ENCODE results near the gene PSAPL1. TPM values are rescaled to one million over a fixed set of nuclear protein-coding genes. Genes with fewer than 3 reads are reported as not detected.

Gene PSAPL1
- total RNA-seq, 1 experiment from 2014 or later: 14.3 TPM

DNA sequence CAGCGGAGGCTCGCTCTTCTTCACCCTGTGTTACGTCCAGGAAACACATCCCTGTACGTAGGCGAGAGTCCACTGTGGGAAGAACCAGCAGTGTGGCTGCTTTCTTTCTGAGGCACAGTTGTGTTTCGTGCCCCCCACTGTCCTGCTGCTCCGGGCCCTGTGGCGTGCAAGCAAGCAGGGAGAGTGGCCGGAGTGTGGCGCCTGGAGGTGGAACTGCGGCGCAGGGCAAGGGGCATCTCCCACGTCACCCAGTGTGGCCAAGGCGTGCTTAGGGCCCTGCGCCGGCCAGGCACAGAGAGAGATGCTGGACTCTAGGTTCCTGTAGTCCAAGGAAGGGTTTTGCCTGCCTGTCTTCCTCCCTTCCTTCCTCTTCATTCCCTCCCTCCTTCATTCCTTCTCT is 13.3 kb upstream of the PSAPL1 start:
- ChIA-PET CTCF (no interaction called here), POLR2A (no interaction called here)
- Histone ChIP-seq H3K27me3 (replicated peaks; ENCODE audit: control insufficient read depth, insufficient read depth, low read length) (no peaks in the 10 kb centered on the region), H3K4me3 (ENCODE audit: low read depth, low read length) (no peak overlapping the region), H3K4me1 (no peaks in the 10 kb centered on the region; the same call in 1 of the 2 replicates), H3K36me3 (ENCODE audit: control insufficient read depth, insufficient read depth, low read length) (no peaks in the 10 kb centered on the region), H3K9me3 (no peaks in the 10 kb centered on the region)
- no TSS peak for BruUV-seq (replicated peaks)
- TF ChIP-seq, protein P1, sequence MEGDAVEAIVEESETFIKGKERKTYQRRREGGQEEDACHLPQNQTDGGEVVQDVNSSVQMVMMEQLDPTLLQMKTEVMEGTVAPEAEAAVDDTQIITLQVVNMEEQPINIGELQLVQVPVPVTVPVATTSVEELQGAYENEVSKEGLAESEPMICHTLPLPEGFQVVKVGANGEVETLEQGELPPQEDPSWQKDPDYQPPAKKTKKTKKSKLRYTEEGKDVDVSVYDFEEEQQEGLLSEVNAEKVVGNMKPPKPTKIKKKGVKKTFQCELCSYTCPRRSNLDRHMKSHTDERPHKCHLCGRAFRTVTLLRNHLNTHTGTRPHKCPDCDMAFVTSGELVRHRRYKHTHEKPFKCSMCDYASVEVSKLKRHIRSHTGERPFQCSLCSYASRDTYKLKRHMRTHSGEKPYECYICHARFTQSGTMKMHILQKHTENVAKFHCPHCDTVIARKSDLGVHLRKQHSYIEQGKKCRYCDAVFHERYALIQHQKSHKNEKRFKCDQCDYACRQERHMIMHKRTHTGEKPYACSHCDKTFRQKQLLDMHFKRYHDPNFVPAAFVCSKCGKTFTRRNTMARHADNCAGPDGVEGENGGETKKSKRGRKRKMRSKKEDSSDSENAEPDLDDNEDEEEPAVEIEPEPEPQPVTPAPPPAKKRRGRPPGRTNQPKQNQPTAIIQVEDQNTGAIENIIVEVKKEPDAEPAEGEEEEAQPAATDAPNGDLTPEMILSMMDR (IDR thresholded peaks at IDR 0.05; ENCODE audit: insufficient read depth in 1 of 2, low read depth in 1 of 2, low read length in 1 of 2, severe bottlenecking in 1 of 2, unreplicated experiment in 1 of 2): no peak
- Mint-ChIP-seq H3K27ac (ENCODE audit: unreplicated experiment) (no peak overlapping the region), H3K36me3 (ENCODE audit: insufficient read depth, unreplicated experiment) (no peaks in the 10 kb centered on the region), H3K27me3 (ENCODE audit: insufficient read depth, unreplicated experiment) (no peaks in the 10 kb centered on the region), H3K9me3 (ENCODE audit: unreplicated experiment) (no peaks in the 10 kb centered on the region), H3K4me1 (ENCODE audit: low read depth, unreplicated experiment) (no peaks in the 10 kb centered on the region), H3K4me3 (ENCODE audit: unreplicated experiment) (no peak overlapping the region)
- intact Hi-C loops (cut with micrococcal nuclease; ENCODE audit: unreplicated experiment): no loop called here
- no peak for DNase-seq

DNA sequence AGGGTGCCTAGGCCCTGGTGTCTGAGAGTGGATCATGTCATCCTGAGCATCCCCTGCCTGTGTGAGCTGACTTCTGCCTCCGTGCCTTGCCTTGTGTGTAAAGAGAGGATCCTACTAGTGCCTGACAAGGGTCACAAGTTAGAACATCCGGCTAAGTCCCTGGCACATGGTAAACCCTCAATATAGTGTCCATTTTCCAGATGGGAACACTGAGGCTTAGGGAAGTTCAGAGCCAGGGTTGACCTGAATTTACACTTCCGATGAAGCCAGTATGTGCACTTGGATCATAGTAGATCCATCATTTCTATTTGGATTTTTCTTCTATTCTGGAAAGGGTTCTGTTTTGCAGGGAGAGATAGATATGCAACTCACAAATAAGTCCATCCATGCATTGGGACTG is 12.5 kb upstream of the PSAPL1 start:
- H3K9me3 Mint-ChIP-seq (ENCODE audit: unreplicated experiment): no peaks in the 10 kb centered on the region
- DNase-seq: no peak
- TF ChIP-seq, protein P1 (IDR thresholded peaks at IDR 0.05; ENCODE audit: insufficient read depth in 1 of 2, low read depth in 1 of 2, low read length in 1 of 2, severe bottlenecking in 1 of 2, unreplicated experiment in 1 of 2): no peak
- H3K4me1 ChIP-seq: no peaks in the 10 kb centered on the region; the same call in 1 of the 2 replicates
- H3K27me3 Mint-ChIP-seq (ENCODE audit: insufficient read depth, unreplicated experiment): no peaks in the 10 kb centered on the region
- no peaks in the 10 kb centered on the region for H3K4me1 Mint-ChIP-seq (ENCODE audit: low read depth, unreplicated experiment)
- no peaks in the 10 kb centered on the region for H3K36me3 ChIP-seq (ENCODE audit: control insufficient read depth, insufficient read depth, low read length)
- no peaks in the 10 kb centered on the region for H3K9me3 ChIP-seq
- H3K27ac Mint-ChIP-seq (ENCODE audit: unreplicated experiment): no peak overlapping the region
- ChIA-PET CTCF (no interaction called here), POLR2A (no interaction called here)
- no TSS peak for BruUV-seq (replicated peaks)
- intact Hi-C loops (cut with micrococcal nuclease; ENCODE audit: unreplicated experiment): no loop called here
- H3K36me3 Mint-ChIP-seq (ENCODE audit: insufficient read depth, unreplicated experiment): no peaks in the 10 kb centered on the region
- no peaks in the 10 kb centered on the region for H3K27me3 ChIP-seq (replicated peaks; ENCODE audit: control insufficient read depth, insufficient read depth, low read length)
- no peak overlapping the region for H3K4me3 Mint-ChIP-seq (ENCODE audit: unreplicated experiment)
- no peak overlapping the region for H3K4me3 ChIP-seq (ENCODE audit: low read depth, low read length)

DNA sequence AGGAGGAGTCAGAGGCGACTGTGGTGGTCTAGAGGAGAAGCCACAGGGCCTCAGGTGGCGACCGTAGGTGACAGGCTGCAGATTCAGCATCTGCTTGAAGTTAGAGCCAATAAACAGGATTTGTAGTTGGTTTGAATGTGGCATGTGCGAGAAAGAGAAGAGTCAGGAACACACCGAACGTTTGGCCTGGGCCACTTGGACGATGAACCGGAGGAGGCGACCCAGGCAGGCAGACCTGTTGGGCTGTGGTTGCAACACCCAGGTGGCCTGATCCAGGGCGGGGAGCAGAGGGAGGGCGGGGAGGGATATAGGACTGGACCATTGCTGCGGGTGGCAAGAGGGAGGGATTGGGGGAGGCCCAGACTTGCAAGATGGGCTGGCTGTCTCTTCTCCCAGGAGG is 10.0 kb upstream of the PSAPL1 start:
- Histone ChIP-seq H3K4me1 (no peaks in the 10 kb centered on the region; the same call in 1 of the 2 replicates), H3K4me3 (ENCODE audit: low read depth, low read length) (no peak overlapping the region), H3K36me3 (ENCODE audit: control insufficient read depth, insufficient read depth, low read length) (no peaks in the 10 kb centered on the region), H3K9me3 (no peaks in the 10 kb centered on the region), H3K27me3 (replicated peaks; ENCODE audit: control insufficient read depth, insufficient read depth, low read length) (no peaks in the 10 kb centered on the region)
- Mint-ChIP-seq H3K4me1 (ENCODE audit: low read depth, unreplicated experiment) (no peaks in the 10 kb centered on the region), H3K27me3 (ENCODE audit: insufficient read depth, unreplicated experiment) (no peaks in the 10 kb centered on the region), H3K4me3 (ENCODE audit: unreplicated experiment) (no peak overlapping the region), H3K9me3 (ENCODE audit: unreplicated experiment) (no peaks in the 10 kb centered on the region), H3K27ac (ENCODE audit: unreplicated experiment) (peak overlapping the region; percentile 16), H3K36me3 (ENCODE audit: insufficient read depth, unreplicated experiment) (no peaks in the 10 kb centered on the region)
- POLR2A ChIA-PET: no interaction called here
- peak; percentile 44 to 61 for DNase-seq
- CTCF ChIA-PET: no interaction called here
- TF ChIP-seq, protein P1 (IDR thresholded peaks at IDR 0.05; ENCODE audit: insufficient read depth in 1 of 2, low read depth in 1 of 2, low read length in 1 of 2, severe bottlenecking in 1 of 2, unreplicated experiment in 1 of 2): no peak
- BruUV-seq (replicated peaks): no TSS peak
- intact Hi-C loops (cut with micrococcal nuclease; ENCODE audit: unreplicated experiment): no loop called here

All from Caco-2 (cell line).